Parathyroid adenoma (tissue), 2 donors: ENCODE measurements around the gene SLC6A9.

ENCODE experiments used
- H2AFZ ChIP-seq: fragments of 300-600 bp; sonication (generic); one replicate; pipeline ENCODE4 v1.7.0; 2017; ENCODE audit warnings: antibody characterized with exemption, mild to moderate bottlenecking
- H3K27ac ChIP-seq: fragments of 300-600 bp; sonication (generic); one replicate; pipeline ENCODE4 v1.7.0; 2017
- H3K27me3 ChIP-seq: fragments of 300-600 bp; sonication (generic); one replicate; pipeline ENCODE4 v1.7.0; 2017; ENCODE audit warnings: low read length; ENCODE audit not compliant: control insufficient read depth, insufficient read depth
- H3K36me3 ChIP-seq: fragments of 300-600 bp; sonication (generic); one replicate; pipeline ENCODE4 v1.7.0; 2017; ENCODE audit warnings: low read length; ENCODE audit not compliant: control insufficient read depth, insufficient read depth
- H3K4me1 ChIP-seq: fragments of 300-600 bp; sonication (generic); one replicate; pipeline ENCODE4 v1.7.0; 2017; ENCODE audit warnings: control low read depth
- H3K4me2 ChIP-seq: fragments of 300-600 bp; sonication (generic); one replicate; pipeline ENCODE4 v1.7.0; 2017; ENCODE audit warnings: low read length
- H3K4me3 ChIP-seq: fragments of 300-600 bp; sonication (generic); one replicate; pipeline ENCODE4 v1.7.0; 2017; ENCODE audit warnings: low read depth, low read length
- H3K79me2 ChIP-seq: fragments of 300-600 bp; sonication (generic); one replicate; pipeline ENCODE4 v1.7.0; 2017; ENCODE audit warnings: control low read depth
- H3K9ac ChIP-seq: fragments of 300-600 bp; sonication (generic); one replicate; pipeline ENCODE4 v1.7.0; 2017; ENCODE audit warnings: mild to moderate bottlenecking
- H3K9me3 ChIP-seq: fragments of 300-600 bp; sonication (generic); one replicate; pipeline ENCODE4 v1.7.0; 2017; ENCODE audit warnings: low read length; ENCODE audit not compliant: control insufficient read depth
- TF ChIP-seq, protein P1 (sequence below): fragments of 300-600 bp; sonication (generic); IDR thresholded peaks from one replicate; pipeline ENCODE4 v1.7.0; 2017; ENCODE audit warnings: antibody characterized with exemption, mild to moderate bottlenecking
- donor health status: primary hyperparathyroidism.

Gene SLC6A9

GRCh38 chr1:44010935-44011471, 20.3 kb downstream of the SLC6A9 start:
- H3K27me3 ChIP-seq, result no peaks in the 10 kb centered on the region
- H3K9me3 ChIP-seq, result no peaks in the 10 kb centered on the region
- no peak overlapping the region for H3K27ac ChIP-seq
- no peaks in the 10 kb centered on the region for H3K36me3 ChIP-seq
- TF ChIP-seq, protein P1, sequence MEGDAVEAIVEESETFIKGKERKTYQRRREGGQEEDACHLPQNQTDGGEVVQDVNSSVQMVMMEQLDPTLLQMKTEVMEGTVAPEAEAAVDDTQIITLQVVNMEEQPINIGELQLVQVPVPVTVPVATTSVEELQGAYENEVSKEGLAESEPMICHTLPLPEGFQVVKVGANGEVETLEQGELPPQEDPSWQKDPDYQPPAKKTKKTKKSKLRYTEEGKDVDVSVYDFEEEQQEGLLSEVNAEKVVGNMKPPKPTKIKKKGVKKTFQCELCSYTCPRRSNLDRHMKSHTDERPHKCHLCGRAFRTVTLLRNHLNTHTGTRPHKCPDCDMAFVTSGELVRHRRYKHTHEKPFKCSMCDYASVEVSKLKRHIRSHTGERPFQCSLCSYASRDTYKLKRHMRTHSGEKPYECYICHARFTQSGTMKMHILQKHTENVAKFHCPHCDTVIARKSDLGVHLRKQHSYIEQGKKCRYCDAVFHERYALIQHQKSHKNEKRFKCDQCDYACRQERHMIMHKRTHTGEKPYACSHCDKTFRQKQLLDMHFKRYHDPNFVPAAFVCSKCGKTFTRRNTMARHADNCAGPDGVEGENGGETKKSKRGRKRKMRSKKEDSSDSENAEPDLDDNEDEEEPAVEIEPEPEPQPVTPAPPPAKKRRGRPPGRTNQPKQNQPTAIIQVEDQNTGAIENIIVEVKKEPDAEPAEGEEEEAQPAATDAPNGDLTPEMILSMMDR, result no peak
- H2AFZ ChIP-seq, result no peak overlapping the region
- no peaks in the 10 kb centered on the region for H3K4me1 ChIP-seq
- H3K4me2 ChIP-seq, result no peak overlapping the region
- H3K9ac ChIP-seq, result no peak overlapping the region
- H3K79me2 ChIP-seq, result no peaks in the 10 kb centered on the region
- H3K4me3 ChIP-seq, result no peak overlapping the region

GRCh38 chr1:44008259-44008658, 23.0 kb downstream of the SLC6A9 start:
- Histone ChIP-seq H3K4me3 (no peak overlapping the region), H3K4me1 (no peaks in the 10 kb centered on the region), H3K79me2 (no peaks in the 10 kb centered on the region), H3K36me3 (no peaks in the 10 kb centered on the region), H3K9ac (no peak overlapping the region), H3K4me2 (no peak overlapping the region), H3K27me3 (no peaks in the 10 kb centered on the region), H2AFZ (no peak overlapping the region), H3K9me3 (no peaks in the 10 kb centered on the region), H3K27ac (no peak overlapping the region)
- TF ChIP-seq, protein P1, result no peak

DNA sequence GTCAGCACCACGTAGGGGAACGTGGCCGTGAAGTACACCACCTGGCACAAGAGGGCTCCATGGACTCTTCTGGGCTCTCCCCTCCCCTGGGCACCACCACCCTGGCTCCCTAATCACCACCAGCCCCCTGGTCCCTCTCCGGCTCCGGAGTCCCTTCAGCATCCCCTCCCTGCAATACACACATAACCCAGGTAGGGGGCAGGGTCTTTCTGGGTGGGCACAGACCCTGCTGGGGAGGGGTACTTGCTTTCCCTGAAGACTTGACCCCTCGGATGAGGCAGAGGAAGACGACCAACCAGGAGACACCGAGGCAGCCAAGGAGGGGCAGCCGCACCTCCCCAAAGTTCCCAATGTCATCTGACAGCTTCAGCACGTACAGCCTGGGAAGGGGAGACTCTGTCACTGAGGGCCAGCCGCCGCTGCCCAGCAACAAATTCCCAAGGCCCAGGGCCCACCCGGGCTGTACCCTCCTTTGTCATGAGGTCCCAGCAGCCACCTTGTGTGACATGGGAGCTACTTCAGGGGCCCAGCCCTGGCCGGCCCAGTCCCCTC, 28.6 kb downstream of the SLC6A9 start:
- Histone ChIP-seq H3K9me3 (no peaks in the 10 kb centered on the region), H3K4me2 (no peak overlapping the region), H3K4me1 (no peaks in the 10 kb centered on the region), H3K36me3 (no peaks in the 10 kb centered on the region), H2AFZ (no peak overlapping the region), H3K27ac (no peak overlapping the region), H3K79me2 (no peaks in the 10 kb centered on the region), H3K9ac (no peak overlapping the region), H3K27me3 (no peaks in the 10 kb centered on the region), H3K4me3 (no peak overlapping the region)
- TF ChIP-seq, protein P1, result no peak

GRCh38 chr1:44002165-44002564, 29.1 kb downstream of the SLC6A9 start:
- Histone ChIP-seq H3K79me2 (no peaks in the 10 kb centered on the region), H3K4me2 (no peak overlapping the region), H3K4me3 (no peak overlapping the region), H3K27ac (no peak overlapping the region), H3K9me3 (no peaks in the 10 kb centered on the region), H3K4me1 (no peaks in the 10 kb centered on the region), H3K36me3 (no peaks in the 10 kb centered on the region), H3K27me3 (no peaks in the 10 kb centered on the region), H2AFZ (no peak overlapping the region), H3K9ac (no peak overlapping the region)
- TF ChIP-seq, protein P1, result no peak

GRCh38 chr1:44000122-44000665, 31.1 kb downstream of the SLC6A9 start:
- H3K36me3 ChIP-seq, result no peaks in the 10 kb centered on the region
- TF ChIP-seq, protein P1, result no peak

More at GRCh38 chr1:44000122-44000665, 31.1 kb downstream of the SLC6A9 start:
- no peak overlapping the region for H3K4me3 ChIP-seq
- H3K27ac ChIP-seq, result no peak overlapping the region
- no peaks in the 10 kb centered on the region for H3K4me1 ChIP-seq
- H2AFZ ChIP-seq, result no peak overlapping the region
- no peaks in the 10 kb centered on the region for H3K27me3 ChIP-seq
- H3K4me2 ChIP-seq, result no peak overlapping the region
- H3K9me3 ChIP-seq, result no peaks in the 10 kb centered on the region
- no peaks in the 10 kb centered on the region for H3K79me2 ChIP-seq
- no peak overlapping the region for H3K9ac ChIP-seq
